Transverse colon (tissue), 3 donors: ENCODE measurements around the gene TBC1D22B.

Experiments used
- CTCF ChIP-seq, 5 experiments: fragments of 200-600 bp in 3 of 5; fragments of 450-650 bp in 2 of 5; sonication (generic) in 3 of 5; IDR thresholded peaks; 1 replicate in 2 of 5; 2 replicates in 3 of 5; pipeline ENCODE4 v1.5.1; 2016 to 2017; ENCODE audit warnings: antibody characterized with exemption in 5 of 5, inconsistent platforms in 3 of 5, mild to moderate bottlenecking in 2 of 5, moderate library complexity in 1 of 5
- EP300 ChIP-seq: sonication (generic); formaldehyde crosslinking; IDR thresholded peaks from one replicate; pipeline ENCODE4 v1.6.1; 2017; ENCODE audit warnings: antibody characterized with exemption, low read depth
- POLR2A ChIP-seq: fragments of 450-650 bp; IDR thresholded peaks from one replicate; pipeline ENCODE4 v1.6.1; 2016; ENCODE audit warnings: antibody characterized with exemption, mild to moderate bottlenecking, moderate library complexity

- TF ChIP-seq POLR2A: no peak
- TF ChIP-seq CTCF (IDR thresholded peaks at IDR 0.05): no peak
- TF ChIP-seq EP300: no peak
Observed at GRCh38 chr6:37243816-37244370, 13.7 kb upstream of the TBC1D22B start.
